Left renal pelvis (tissue), 4 donors: ENCODE results near the gene RB1. TPM values are rescaled to one million over a fixed set of nuclear protein-coding genes. Genes with fewer than 3 reads are reported as not detected.
"Not testable (repeated sequence)": the region's sequence is repeated elsewhere in the genome, so short reads cannot be mapped to it uniquely, and the experiment has no call there.

Experiments
- DNase-seq, 4 donors: peaks; one replicate each; pipeline ENCODE4 v3.0.0-alpha.2; 2013; ENCODE audit warnings: low read depth in 4 of 4, low spot score in 3 of 4
- polyA plus RNA-seq, 4 donors: library from polyadenylated mRNA; unstranded; fragments of 120-200 nt; gene quantifications; one replicate each; pipeline ENCODE4 v1.2.1, GENCODE V29; 2013; ENCODE audit not compliant: insufficient read length in 4 of 4

The RB1 gene
- polyA plus RNA-seq, 4 donors: 37.7 to 56.3 (median 47.2) TPM

DNA sequence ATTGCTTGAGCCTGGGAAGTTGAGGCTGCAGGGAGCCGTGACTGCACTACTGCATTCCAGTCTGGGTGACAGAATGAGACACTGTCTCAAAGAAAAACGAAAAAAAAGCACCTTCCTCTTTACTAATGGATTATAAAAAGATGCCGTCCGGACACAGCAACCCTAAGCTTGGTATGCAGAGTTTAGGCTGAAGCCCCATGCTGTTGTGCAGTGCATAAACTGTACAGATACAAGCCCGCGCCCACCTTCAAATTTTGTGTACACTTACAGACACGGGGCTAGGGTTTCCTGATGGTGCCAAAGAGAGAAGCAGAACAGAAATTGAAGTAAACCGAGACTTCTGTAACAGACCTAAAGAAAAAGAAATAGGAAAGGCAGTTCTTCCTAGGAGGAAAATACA is 100.4 kb downstream of the RB1 start:
- DNase-seq: no peak

DNA sequence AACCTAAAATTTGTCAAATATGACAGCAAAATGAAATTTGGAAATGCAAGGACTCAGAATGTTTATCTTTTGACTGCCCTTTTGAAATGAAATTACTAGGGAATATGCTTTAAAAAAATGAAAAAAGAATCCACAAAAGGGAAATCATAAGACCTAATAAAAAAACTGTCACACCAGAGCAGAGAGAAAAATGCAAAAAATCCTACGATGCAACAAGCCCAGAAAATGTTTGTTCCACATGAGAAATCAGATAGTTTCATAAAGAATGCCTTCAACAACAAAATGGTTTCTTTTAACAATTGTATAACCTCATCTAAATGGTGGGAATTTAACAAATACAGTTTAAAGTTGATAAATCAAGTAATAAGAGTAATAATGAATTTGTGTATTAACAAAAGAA is 101.4 kb downstream of the RB1 start:
- no peak for DNase-seq

DNA sequence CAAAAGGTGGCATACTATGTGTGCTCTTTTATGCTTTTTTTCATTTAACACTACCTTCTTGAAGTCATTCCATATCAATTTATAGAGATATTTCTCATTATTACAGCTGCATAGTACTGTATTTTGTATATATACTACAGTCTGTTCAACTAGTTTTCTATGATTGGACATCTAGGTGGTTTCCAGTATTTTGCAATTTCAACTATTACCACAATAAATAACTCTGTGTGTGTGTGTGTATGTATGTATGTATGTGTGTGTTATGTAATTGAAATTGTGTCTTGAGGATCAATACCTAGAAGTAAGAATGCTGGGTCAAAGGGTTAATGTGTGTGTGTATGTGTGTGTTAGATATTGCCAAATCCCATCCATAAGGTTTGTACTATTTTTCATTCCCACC is 102.3 kb downstream of the RB1 start:
- DNase-seq: no peak

DNA sequence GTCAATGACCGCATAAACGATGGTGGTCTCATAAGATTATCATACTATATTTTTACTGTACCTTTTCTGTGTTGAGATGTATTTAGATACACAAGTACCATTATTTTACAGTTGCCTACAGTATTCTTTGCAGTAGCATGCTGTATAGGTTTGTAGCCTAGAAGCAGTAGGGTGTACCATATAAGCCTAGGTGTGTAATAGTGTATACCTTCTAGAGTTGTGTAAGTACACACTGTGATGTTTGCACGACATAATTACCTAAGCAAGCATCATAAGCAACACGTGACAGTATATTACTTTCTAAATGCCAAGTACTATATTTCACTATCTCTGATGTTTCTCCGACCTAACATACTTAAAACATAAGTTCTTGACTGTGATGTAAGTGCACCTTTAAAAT is 106.6 kb downstream of the RB1 start:
- no peak for DNase-seq

DNA sequence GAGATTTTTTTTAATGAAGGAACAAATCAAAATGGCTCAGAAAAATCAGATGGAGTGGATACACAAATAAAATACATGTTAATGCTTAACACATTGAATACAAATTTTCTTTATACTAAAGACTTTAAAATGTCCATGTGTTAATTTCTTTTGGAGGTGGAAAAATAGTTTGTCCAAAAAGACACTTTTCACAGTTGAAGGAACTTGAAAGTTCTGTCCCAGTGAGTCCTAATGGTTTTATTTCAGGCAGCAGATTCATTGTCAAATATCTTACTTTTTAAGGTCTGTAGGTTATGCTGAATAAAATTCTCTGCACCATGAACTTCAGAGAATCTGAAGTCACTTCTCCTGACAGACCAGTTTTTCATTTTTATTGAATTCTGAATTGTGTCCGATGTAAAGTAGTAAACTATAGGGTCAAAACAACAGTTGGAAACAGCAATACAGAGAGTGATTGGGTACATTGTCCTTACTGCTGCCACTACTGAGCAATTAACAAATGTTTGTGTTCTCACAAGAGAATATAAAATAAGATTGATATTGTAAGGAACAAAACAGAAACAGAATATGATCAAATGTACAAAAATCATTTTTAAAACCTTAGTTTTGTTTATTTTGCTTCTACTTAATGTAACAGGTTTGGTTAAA is 107.7 kb downstream of the RB1 start:
- DNase-seq: no peak

DNA sequence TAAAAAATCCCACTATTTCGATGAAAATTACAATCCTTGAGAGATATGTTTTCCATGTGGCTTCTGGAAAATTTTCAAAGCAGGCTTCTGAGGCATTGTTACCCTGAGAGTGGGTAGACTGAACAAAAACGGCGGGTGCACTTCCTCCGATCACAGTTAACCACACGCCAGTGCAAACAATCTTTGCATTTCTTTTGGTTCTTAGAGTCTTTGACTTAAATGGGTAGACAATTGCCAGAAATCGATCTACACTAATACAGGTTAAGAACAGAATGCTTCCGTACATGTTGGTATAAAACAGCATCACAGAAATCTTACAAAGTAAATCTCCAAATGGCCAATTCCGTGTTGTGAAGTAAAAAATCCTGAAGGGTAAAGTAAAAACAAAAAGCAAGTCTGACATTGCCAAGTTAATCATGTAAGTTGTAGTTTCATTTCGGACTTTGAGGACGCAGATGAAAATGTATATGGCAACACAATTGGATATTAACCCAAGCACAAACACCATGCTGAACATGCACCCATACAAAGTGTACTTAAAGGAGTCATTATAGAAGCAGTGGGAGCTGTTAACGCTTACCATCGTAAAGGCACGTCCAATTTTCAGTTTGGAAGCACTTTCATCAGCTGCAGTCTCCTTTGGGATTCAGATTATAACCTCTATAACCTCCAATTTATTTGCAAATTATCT is 108.4 kb downstream of the RB1 start:
- DNase-seq: no peak

DNA sequence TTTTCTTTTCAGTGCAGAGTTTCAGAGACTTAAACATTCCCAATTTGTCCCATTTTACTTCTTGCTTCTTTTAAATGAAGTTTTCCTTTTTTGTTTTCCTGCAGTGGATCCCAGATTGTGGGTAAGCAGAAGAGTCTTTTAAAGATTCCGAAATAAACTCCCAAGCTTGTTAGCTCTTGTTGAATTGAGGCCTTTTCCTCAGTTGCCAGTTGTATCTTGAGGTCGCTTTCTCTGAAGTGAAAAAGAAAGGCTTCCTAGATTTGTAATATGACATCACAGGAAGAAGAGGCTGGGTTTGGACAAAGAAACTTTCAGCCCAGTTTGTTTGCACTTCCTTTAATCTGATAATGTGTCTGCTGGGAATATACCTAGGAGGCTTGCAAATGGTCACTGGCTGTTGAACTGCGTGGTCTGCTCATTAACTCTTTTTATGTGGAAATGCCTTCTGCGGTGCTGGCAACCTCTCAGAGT is 109.4 kb downstream of the RB1 start, which contains the start of gene LPAR6:
Gene LPAR6, minus strand, starts transcription at position 233 of the 471 bp plus-strand sequence. CDS start 690 bp downstream, outside the sequence.
- peak in 1 of 4 donors; percentile 69 for DNase-seq

DNA sequence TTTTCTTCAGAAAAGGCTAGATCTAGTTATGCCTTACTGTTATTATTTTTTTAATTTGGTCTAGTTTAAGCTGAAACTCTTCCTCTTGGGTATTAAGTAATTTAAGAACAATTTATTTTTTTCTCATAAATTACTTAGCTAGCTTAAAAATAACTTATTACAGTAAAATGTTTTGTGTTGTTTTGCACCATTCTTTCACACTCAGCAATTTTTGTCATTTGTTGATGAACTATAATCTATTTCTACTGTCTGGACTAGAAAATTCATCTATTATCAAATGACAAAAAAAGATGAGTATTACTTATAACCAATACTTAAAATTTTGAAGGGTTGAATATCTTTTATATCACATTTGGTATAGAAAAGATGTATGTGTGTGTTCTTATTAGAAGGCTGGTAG is 111.0 kb downstream of the RB1 start:
- no peak for DNase-seq

DNA sequence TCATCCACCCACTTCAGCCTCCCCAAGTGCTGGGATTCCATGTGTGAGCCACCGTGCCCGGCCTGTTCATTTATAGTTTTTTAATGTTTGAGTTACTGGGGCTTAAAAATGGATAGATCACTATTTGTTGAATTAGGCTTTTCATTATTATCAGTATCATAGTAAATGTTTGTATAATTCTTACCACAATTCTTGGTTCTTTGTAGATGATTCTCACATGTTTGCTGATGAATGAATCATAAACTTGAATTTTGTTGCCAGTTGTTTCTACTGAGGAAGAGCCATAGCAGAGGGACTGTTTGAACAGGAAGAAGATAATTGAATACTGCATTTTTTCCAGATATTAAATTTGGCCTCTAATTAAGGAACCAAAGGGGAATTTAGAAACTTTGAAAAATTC is 112.0 kb downstream of the RB1 start:
- no peak for DNase-seq

DNA sequence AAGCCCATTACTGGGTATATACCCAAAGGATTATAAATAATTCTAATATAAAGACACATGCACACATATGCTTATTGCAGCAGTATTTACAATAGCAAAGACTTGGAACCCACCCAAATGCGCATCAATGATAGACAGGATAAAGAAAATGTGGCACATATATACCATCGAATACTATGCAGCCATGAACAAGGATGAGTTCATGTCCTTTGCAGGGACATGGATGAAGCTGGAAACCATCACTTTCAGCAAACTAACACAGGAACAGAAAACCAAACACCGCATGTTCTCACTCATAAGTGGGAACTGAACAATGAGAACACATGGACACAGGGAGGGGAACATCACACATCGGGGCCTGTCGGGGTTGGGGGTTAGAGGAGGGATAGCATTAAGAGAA is 118.5 kb downstream of the RB1 start:
- not testable (repeated sequence) for DNase-seq

DNA sequence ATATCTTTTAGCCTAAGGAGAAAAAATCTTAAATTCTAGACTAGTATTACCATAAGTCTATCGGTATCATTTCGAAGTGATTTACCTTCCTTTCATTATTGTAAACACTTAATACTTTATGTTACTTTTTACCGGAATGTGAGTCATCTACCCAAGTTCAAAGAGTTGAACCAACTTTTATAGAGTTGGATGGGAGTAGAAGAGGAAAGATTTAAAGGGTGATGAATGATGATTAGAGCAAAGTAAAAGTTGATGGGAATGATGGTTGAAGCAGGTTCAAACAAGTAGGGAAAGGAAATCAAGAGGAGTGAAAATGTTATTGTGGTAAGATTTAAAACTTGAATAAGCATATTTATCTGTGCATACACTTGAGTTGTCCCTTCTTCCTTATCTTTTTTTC is 120.7 kb downstream of the RB1 start:
- no peak for DNase-seq

DNA sequence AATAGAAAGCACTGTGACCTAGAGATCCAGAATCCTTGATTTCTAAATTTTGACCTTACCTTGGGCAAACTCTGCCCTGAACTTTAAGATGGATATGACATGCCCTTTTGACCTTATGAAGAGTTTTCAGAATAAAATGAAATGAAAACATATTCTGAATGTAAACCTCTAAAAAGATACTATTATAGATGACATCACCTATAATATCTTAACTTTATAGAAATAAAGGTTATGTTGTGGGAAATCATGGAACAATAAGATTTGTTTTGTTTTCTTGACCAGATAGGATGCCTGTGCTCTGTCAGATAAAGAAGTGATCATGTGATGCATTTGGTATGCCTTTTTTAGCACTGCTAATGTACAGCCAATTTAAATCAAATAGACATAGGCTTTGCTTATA is 122.5 kb downstream of the RB1 start:
- no peak for DNase-seq

DNA sequence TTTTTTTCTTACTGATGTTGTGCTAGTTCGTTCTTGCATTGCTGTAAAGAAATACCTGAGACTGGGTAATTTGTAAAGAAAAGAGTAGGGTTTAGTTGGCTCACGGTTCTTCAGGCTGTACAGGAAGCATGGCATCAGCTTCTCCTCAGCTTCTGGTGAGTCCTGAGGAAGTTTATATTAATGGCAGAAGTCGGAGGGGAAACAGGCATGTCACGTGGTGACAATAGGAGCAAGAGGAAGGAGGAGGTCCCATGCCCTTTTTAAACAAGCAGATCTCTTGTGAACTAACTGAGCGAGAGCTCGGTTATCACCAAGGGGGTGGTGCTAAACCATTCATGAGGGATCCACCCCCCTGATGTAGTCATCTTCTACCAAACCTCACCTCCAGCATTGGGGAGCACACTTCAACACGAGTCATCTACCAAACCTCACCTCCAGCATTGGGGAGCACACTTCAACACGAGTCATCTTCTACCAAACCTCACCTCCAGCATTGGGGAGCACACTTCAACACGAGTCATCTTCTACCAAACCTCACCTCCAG is 123.3 kb downstream of the RB1 start:
- not testable (repeated sequence) for DNase-seq

DNA sequence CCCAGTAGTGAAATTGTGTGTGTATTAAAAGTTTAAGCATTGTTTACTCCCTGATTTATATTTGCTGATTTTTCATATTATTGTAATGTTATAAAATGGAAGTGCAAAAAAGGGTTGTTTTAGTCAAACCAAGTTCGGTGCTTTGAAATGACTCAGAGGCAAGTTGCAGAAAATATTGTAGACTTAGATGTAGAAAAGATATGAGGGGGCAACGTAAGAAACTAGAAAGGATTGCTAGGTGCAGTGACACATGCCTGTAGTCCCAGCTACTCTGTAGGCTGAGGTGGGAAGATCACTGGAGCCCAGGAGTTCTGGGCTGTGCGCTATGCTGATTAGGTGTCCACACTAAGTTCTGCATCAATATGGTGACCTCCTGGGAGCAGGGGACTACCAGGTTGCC is 125.5 kb downstream of the RB1 start:
- DNase-seq: no peak

DNA sequence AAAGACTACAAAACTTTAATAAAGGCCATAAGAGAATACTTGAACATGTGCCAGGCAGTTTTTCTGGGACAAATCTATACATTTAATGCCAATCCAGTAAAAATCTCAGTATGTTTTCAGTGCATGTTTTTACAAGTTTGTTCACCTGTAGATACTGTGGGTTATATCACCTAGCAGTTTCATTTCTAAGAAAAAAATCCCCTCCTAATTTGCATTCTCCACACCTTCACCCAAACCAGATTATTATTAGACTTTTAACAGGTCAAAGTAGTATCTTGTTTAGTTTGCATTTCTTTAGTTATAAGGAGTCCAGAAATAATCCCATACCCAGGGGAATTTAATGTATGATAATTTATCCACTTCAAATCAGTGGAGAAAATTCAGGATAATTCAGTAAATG is 126.3 kb downstream of the RB1 start:
- DNase-seq: no peak

DNA sequence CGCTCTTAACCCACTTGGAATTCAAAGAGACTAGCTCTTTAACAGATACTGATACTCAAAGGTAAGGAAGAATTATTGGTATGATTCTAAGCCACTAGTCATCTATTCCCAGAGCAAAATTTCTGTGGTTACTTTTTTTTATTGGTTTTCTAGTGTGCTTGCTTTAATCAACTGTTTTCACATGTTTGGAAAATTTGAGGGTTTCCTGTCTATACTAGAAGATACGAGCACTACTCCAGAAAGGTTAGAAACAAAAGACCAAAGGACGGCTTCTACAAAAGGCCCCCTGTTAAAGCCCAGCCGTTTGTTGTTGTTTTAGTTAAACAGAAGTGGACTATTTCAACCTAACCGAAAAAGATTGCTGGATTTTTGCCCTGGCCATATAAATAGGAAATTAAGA is 127.9 kb downstream of the RB1 start:
- no peak for DNase-seq

DNA sequence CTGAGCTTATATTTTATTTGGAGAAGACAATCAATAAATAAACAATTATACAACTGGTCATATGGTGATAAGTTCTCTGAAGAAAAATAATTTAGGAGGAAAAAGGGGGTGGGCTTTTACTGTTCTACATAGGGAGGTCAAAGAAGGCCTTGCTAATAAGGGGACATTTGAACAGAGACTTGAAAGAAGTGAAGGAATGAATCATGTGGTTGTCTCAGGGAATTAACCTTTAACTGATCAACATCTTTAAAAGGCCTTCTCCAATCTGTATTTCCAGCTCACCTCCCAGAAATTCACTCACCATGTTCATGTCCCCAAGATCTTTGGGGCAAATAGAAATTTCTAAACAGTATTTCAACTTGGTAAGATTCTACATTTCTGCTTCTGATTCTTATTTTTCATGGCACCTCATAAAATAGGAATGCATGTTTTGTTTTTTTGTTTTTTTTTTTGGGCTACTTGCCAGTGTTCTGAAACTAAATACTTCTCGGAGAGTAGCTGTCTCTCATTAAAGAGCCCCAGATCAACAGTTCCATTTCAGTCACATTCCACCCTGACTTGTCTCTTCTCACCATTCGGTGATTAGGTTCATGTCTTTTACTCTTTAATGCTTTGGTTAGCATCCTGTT is 128.6 kb downstream of the RB1 start:
- DNase-seq: no peak

DNA sequence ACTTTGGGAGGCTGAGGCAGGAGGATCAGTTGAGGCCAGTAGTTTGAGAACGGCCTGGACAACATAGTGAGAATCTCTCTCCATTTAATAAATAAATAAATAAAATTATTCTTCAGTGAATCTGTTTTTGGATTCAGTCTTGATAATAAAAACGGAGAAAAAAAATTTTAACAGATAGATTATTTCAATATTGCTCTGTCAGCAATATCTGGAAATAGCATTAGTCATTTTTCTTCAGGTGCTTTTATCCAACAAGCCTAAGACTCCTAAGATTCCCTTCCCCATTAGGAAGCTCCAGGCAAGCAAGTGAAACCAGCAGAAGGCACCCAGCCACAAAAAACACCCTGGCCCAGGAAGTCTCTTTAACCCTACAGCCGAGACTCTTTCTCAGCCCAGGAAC is 130.6 kb downstream of the RB1 start:
- DNase-seq: no peak

DNA sequence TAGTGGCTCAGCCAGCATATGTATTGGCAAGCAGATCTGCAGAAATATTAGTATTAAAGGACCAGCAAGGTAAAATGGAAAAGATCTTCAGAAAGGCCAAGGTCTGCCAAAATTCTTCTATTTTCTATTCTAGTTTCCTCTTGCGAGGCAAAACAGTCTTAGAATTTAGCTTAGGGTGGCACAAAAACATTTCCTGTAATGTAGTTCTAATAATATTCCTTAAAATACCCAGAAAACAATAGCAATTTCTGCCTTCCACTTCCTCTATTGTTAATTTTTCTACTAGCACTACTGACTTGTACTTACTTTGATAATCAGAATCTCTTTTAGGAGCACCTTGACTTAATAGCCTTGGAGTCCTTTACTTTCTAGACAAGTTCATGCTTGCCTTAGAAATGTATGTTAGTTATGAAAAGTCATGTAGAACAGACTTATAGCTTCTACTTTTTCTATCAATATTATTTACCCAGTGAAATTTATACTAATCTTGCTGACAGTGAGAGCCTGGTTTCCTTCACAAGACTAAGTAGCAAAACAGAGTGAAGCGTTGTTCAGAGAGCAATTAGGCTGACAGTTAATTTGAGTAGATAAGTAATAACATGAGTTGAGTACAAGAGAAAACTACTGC is 133.2 kb downstream of the RB1 start:
- no peak for DNase-seq

DNA sequence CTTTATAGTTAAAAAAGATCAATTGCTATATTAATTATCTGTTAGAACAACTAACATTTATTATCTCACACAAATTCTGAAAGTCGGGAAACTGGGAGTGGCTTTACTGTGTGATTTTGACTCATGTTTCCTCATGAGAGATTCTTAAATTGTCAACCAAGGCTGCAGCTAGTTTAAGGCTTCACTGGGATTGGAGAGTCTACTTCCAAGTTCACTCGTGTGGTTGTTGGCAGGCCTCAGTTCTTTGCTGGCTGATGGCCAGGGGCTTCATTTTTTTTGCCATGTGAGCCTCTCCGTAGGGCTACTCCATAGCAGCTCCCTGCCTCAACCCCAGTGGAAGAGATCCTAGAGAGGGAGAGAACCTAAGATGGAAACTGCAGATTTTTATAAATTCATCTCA is 133.8 kb downstream of the RB1 start:
- DNase-seq: no peak
